ENCODE data around the gene COBLL1. TPM values are rescaled to one million over a fixed set of nuclear protein-coding genes. Genes with fewer than 3 reads are reported as not detected.

Gene COBLL1
- total RNA-seq, 1 experiment from 2014 or later, result 47.0 TPM

DNA sequence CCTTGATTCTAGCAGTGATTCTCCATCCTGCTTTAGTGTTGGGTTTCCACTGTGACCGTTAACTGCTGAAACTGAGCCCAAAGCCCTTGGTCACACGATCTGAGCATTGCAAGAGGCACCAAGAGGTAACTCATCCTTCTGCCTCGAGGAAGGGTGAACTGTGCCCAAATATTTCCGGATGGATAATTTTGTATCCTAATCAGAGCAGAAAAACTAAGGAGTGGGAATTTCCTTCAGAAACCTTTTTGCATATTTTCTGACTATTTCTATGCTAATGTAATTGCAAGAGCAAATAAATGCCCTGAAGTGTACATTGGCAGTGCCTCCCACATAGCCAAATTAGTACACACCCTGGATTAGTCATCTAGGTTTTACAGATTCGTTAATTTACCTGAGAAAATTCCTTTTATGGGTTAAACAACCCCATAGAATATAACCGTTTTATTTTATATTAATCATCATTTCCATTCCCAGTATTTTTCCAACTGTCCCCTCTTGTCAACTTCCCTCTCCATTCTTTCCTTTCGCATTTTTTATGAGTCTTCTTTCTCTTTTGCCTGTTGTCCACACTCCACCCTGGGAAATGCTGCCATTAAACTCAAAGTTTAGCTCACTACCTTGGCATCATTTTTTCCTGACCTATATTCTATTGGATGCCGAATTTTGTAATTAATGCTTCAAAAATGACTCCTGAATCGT lies 31.7 kb upstream of the COBLL1 start:
- POLR2A ChIA-PET, result interaction anchor here (1.0 kb wide), 1 partner anchor 16 kb away, joined by 3 read pairs; no protein-coding TSS in a partner anchor
- H3K36me3 Mint-ChIP-seq (ENCODE audit: insufficient read depth, unreplicated experiment), result no peaks in the 10 kb centered on the region
- H3K9me3 Mint-ChIP-seq (ENCODE audit: unreplicated experiment), result peaks cover 7% of the 10 kb centered on the region
- CTCF ChIA-PET, result interaction anchor here (0.5 to 1.2 kb wide), 5 partner anchors 30 to 881 kb away, joined by 3 to 4 read pairs (median 3); no protein-coding TSS in a partner anchor
- no TSS peak for BruUV-seq (replicated peaks)
- no peaks in the 10 kb centered on the region for H3K27me3 Mint-ChIP-seq (ENCODE audit: insufficient read depth, unreplicated experiment)
- no peak overlapping the region for H3K4me3 Mint-ChIP-seq (ENCODE audit: unreplicated experiment)
- no peak for TF ChIP-seq CTCF (IDR thresholded peaks at IDR 0.05; ENCODE audit: unreplicated experiment)
- intact Hi-C loops (cut with micrococcal nuclease), result no loop called here
- no peak overlapping the region for H3K27ac Mint-ChIP-seq (ENCODE audit: low read depth, unreplicated experiment)
- no peak for DNase-seq (ENCODE audit: unreplicated experiment)
- H3K4me1 Mint-ChIP-seq (ENCODE audit: insufficient read depth, unreplicated experiment), result peaks cover 11% of the 10 kb centered on the region

DNA sequence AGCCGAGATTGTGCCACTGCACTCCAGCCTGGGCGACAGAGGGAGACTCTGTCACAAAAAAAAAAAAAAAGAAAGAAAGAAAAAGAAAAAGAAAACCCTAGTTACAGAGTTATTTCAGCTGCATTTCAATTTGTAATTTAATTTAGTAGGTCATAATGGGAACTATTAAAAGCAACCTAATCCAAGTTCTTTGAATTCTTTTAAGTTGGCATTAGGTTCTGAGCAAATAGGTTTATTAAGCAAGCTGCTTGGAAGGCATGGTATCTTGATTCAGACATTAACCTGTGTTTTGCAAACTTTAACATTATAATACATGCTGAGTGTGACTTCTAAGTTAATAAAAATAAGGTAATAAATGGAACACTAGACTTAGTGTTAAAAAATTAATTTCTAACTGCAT lies 29.8 kb upstream of the COBLL1 start:
- POLR2A ChIA-PET, result no interaction called here

DNA sequence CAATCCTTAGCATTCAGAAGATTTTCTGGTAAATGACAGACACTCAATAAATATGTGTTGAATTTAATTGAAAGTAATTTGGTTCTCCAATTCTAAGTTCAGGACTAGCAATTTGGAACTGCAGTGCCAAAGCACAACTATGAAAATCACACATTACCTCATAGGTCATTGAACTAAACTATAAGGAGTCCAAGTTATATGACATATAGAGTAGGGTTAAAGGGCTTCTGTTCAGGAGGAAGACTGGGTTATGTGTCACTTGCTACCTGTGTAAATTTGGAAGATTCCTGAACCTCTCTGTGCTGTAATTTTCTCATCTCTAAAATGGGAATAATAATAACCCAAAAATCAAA lies 27.8 kb upstream of the COBLL1 start:
- Mint-ChIP-seq H3K36me3 (ENCODE audit: insufficient read depth, unreplicated experiment) (no peaks in the 10 kb centered on the region), H3K27me3 (ENCODE audit: insufficient read depth, unreplicated experiment) (no peaks in the 10 kb centered on the region), H3K9me3 (ENCODE audit: unreplicated experiment) (peaks cover 4% of the 10 kb centered on the region), H3K4me3 (ENCODE audit: unreplicated experiment) (no peak overlapping the region), H3K4me1 (ENCODE audit: insufficient read depth, unreplicated experiment) (peaks cover 11% of the 10 kb centered on the region), H3K27ac (ENCODE audit: low read depth, unreplicated experiment) (no peak overlapping the region)
- CTCF ChIA-PET, result no interaction called here
- POLR2A ChIA-PET, result no interaction called here
- BruUV-seq (replicated peaks), result no TSS peak
- no peak for TF ChIP-seq CTCF (IDR thresholded peaks at IDR 0.05; ENCODE audit: unreplicated experiment)
- intact Hi-C loops (cut with micrococcal nuclease), result no loop called here
- no peak for DNase-seq (ENCODE audit: unreplicated experiment)

More for the DNA sequence above, 29.8 kb upstream of the COBLL1 start:
- CTCF ChIA-PET, result interaction anchor here (0.8 kb wide), 1 partner anchor 31 kb away, joined by 3 read pairs; no protein-coding TSS in a partner anchor
- Mint-ChIP-seq H3K27me3 (ENCODE audit: insufficient read depth, unreplicated experiment) (no peaks in the 10 kb centered on the region), H3K4me3 (ENCODE audit: unreplicated experiment) (no peak overlapping the region), H3K4me1 (ENCODE audit: insufficient read depth, unreplicated experiment) (peaks cover 11% of the 10 kb centered on the region), H3K36me3 (ENCODE audit: insufficient read depth, unreplicated experiment) (no peaks in the 10 kb centered on the region), H3K27ac (ENCODE audit: low read depth, unreplicated experiment) (no peak overlapping the region), H3K9me3 (ENCODE audit: unreplicated experiment) (peaks cover 7% of the 10 kb centered on the region)
- DNase-seq (ENCODE audit: unreplicated experiment), result no peak
- intact Hi-C loops (cut with micrococcal nuclease), result no loop called here
- no peak for TF ChIP-seq CTCF (IDR thresholded peaks at IDR 0.05; ENCODE audit: unreplicated experiment)
- BruUV-seq (replicated peaks), result no TSS peak

- H3K27ac Mint-ChIP-seq (ENCODE audit: low read depth, unreplicated experiment), result no peak overlapping the region
- no peak overlapping the region for H3K4me3 Mint-ChIP-seq (ENCODE audit: unreplicated experiment)
- POLR2A ChIA-PET, result interaction anchor here (0.7 kb wide), 1 partner anchor 21 kb away, joined by 4 read pairs; no protein-coding TSS in a partner anchor
- intact Hi-C loops (cut with micrococcal nuclease), result no loop called here
- no peak for TF ChIP-seq CTCF (IDR thresholded peaks at IDR 0.05; ENCODE audit: unreplicated experiment)
- no peak for DNase-seq (ENCODE audit: unreplicated experiment)
- H3K4me1 Mint-ChIP-seq (ENCODE audit: insufficient read depth, unreplicated experiment), result peaks cover 11% of the 10 kb centered on the region
- CTCF ChIA-PET, result interaction anchor here (0.6 to 2.2 kb wide), 3 partner anchors 13 to 28 kb away, joined by 3 to 11 read pairs (median 5); partner anchors contain the start of gene COBLL1
- H3K9me3 Mint-ChIP-seq (ENCODE audit: unreplicated experiment), result no peaks in the 10 kb centered on the region
- no peaks in the 10 kb centered on the region for H3K27me3 Mint-ChIP-seq (ENCODE audit: insufficient read depth, unreplicated experiment)
- no peaks in the 10 kb centered on the region for H3K36me3 Mint-ChIP-seq (ENCODE audit: insufficient read depth, unreplicated experiment)
- no TSS peak for BruUV-seq (replicated peaks)
These were observed 27.2 kb upstream of the COBLL1 start for GRCh38 chr2:164868563-164869419.

Measured in MCF 10A (cell line).